DOHH2 (cell line): ENCODE data around the gene MEGF8.

ENCODE experiments used
- H3F3A ChIP-seq: fragments of 200-600 bp; sonication (generic), shearing (Covaris generic); 2 replicates; pipeline ENCODE4 v1.6.0; 2016; ENCODE audit warnings: antibody characterized with exemption, mild to moderate bottlenecking; ENCODE audit not compliant: control insufficient read depth, insufficient read depth
- H3K27ac ChIP-seq: fragments of 200-600 bp; sonication (generic); 2 replicates; pipeline ENCODE4 v1.5.1; 2014; ENCODE audit warnings: low read depth, mild to moderate bottlenecking, low read length, moderate library complexity
- H3K27me3 ChIP-seq: fragments of 200-600 bp; sonication (generic); 2 replicates; pipeline ENCODE4 v1.6.1; 2014; ENCODE audit warnings: mild to moderate bottlenecking, low read length, mixed read lengths; ENCODE audit not compliant: control insufficient read depth
- H3K36me3 ChIP-seq: fragments of 200-600 bp; sonication (generic); 2 replicates; pipeline ENCODE4 v1.6.1; 2014; ENCODE audit warnings: mild to moderate bottlenecking, low read length, moderate library complexity, mixed read lengths; ENCODE audit not compliant: control insufficient read depth
- H3K4me1 ChIP-seq: fragments of 200-600 bp; sonication (generic); 2 replicates; pipeline ENCODE4 v1.6.1; 2014; ENCODE audit warnings: mild to moderate bottlenecking, low read length, mixed read lengths; ENCODE audit not compliant: control insufficient read depth
- H3K4me2 ChIP-seq: fragments of 200-600 bp; sonication (generic); 2 replicates; pipeline ENCODE4 v1.6.0; 2014; ENCODE audit warnings: mild to moderate bottlenecking, low read length, moderate library complexity
- H3K4me3 ChIP-seq: fragments of 200-600 bp; sonication (generic); 2 replicates; pipeline ENCODE4 v1.5.1; 2014; ENCODE audit warnings: mild to moderate bottlenecking, low read length, mixed read lengths
- H3K79me2 ChIP-seq: fragments of 200-600 bp; sonication (generic); 2 replicates; pipeline ENCODE4 v1.6.1; 2014; ENCODE audit warnings: mild to moderate bottlenecking, low read length, mixed read lengths; ENCODE audit not compliant: control insufficient read depth
- H3K9me2 ChIP-seq: fragments of 200-600 bp; sonication (generic); replicated peaks from 2 replicates; pipeline ENCODE4 v1.6.1; 2014; ENCODE audit warnings: mild to moderate bottlenecking, low read length, mixed read lengths; ENCODE audit not compliant: control insufficient read depth
- H3K9me3 ChIP-seq: fragments of 200-600 bp; sonication (generic); 2 replicates; pipeline ENCODE4 v1.6.1; 2014; ENCODE audit warnings: antibody characterized with exemption, low read length, mixed read lengths; ENCODE audit not compliant: control insufficient read depth, insufficient read depth
- H4K20me1 ChIP-seq: fragments of 200-600 bp; sonication (generic); 2 replicates; pipeline ENCODE4 v1.6.0; 2014; ENCODE audit warnings: low read depth, mild to moderate bottlenecking, antibody characterized with exemption, low read length, moderate library complexity; ENCODE audit not compliant: control insufficient read depth, insufficient read depth
- CTCF ChIP-seq: fragments of 200-600 bp; sonication (generic); IDR thresholded peaks from one replicate; pipeline ENCODE4 v1.5.1; 2014; ENCODE audit warnings: antibody characterized with exemption, mild to moderate bottlenecking, low read depth, low read length; ENCODE audit not compliant: poor library complexity, severe bottlenecking
- EZH2phosphoT487 ChIP-seq: fragments of 200-600 bp; sonication (generic); IDR thresholded peaks from 2 replicates; pipeline ENCODE4 v1.6.1; 2017; ENCODE audit warnings: borderline replicate concordance, mild to moderate bottlenecking, antibody characterized with exemption, low read length, moderate library complexity, mixed read lengths

MEGF8 gene

GRCh38 chr19:42281827-42282762 is 43.3 kb upstream of the MEGF8 start:
- H3K27ac ChIP-seq = peak overlapping the region; percentile 89
- peaks cover 12% of the 10 kb centered on the region for H3F3A ChIP-seq
- H3K4me3 ChIP-seq = peak overlapping the region; percentile 78
- H3K36me3 ChIP-seq = peaks cover 13% of the 10 kb centered on the region
- H3K9me2 ChIP-seq = no peaks in the 10 kb centered on the region
- H3K9me3 ChIP-seq = no peaks in the 10 kb centered on the region
- H4K20me1 ChIP-seq = 0 out of 2 replicates have a peak, but pooled peaks cover 3% of the 10 kb centered on the region
- peaks cover 61% of the 10 kb centered on the region for H3K4me1 ChIP-seq
- peak overlapping the region; percentile 99 for H3K4me2 ChIP-seq
- H3K79me2 ChIP-seq = peaks cover 38% of the 10 kb centered on the region
- no peak for TF ChIP-seq EZH2phosphoT487
- no peak for TF ChIP-seq CTCF
- no peaks in the 10 kb centered on the region for H3K27me3 ChIP-seq

GRCh38 chr19:42282819-42283187 is 42.6 kb upstream of the MEGF8 start:
- Histone ChIP-seq H3F3A (peaks cover 12% of the 10 kb centered on the region), H3K79me2 (peaks cover 38% of the 10 kb centered on the region), H4K20me1 (0 out of 2 replicates have a peak, but pooled peaks cover 3% of the 10 kb centered on the region), H3K4me3 (peak overlapping the region; percentile 78), H3K36me3 (peaks cover 21% of the 10 kb centered on the region), H3K9me2 (no peaks in the 10 kb centered on the region), H3K4me1 (peaks cover 61% of the 10 kb centered on the region), H3K9me3 (no peaks in the 10 kb centered on the region), H3K4me2 (peak overlapping the region; percentile 99), H3K27me3 (no peaks in the 10 kb centered on the region), H3K27ac (peak overlapping the region; percentile 89)
- no peak for TF ChIP-seq EZH2phosphoT487
- no peak for TF ChIP-seq CTCF

- no peaks in the 10 kb centered on the region for H3K27me3 ChIP-seq
- H3K4me1 ChIP-seq = peaks cover 58% of the 10 kb centered on the region
- H3F3A ChIP-seq = peaks cover 12% of the 10 kb centered on the region
- peak overlapping the region; percentile 78 for H3K4me3 ChIP-seq
- peaks cover 38% of the 10 kb centered on the region for H3K79me2 ChIP-seq
- peaks cover 27% of the 10 kb centered on the region for H3K36me3 ChIP-seq
- H3K9me3 ChIP-seq = no peaks in the 10 kb centered on the region
- TF ChIP-seq CTCF (no peak), EZH2phosphoT487 (no peak)
- H4K20me1 ChIP-seq = 0 out of 2 replicates have a peak, but pooled peaks cover 3% of the 10 kb centered on the region
- H3K27ac ChIP-seq = peak overlapping the region; percentile 89
- H3K9me2 ChIP-seq = no peaks in the 10 kb centered on the region
- peak overlapping the region; percentile 99 for H3K4me2 ChIP-seq
Observed at GRCh38 chr19:42283188-42284065, 42.0 kb upstream of the MEGF8 start.
